ENCODE measurements around the gene DIP2A.

Gene DIP2A

GRCh38 chr21:46509741-46510502 lies 51.2 kb downstream of the DIP2A start:
- no peaks in the 10 kb centered on the region for H3K9me2 ChIP-seq (replicated peaks; ENCODE audit: insufficient read depth, low read length)
- no peaks in the 10 kb centered on the region for H3K79me2 ChIP-seq (ENCODE audit: low read length)
- no peaks in the 10 kb centered on the region for H4K20me1 ChIP-seq (ENCODE audit: insufficient read depth, low read length)
- H3K9ac ChIP-seq (ENCODE audit: low read length) = no peak overlapping the region
- H3F3A ChIP-seq (ENCODE audit: insufficient read depth, low read length) = no peaks in the 10 kb centered on the region
- H3K4me3 ChIP-seq (ENCODE audit: low read length) = no peak overlapping the region
- H2AFZ ChIP-seq (ENCODE audit: low read length) = no peak overlapping the region
- peaks cover 5% of the 10 kb centered on the region for H3K36me3 ChIP-seq (replicated peaks; ENCODE audit: insufficient read depth, low read length)
- H3K4me2 ChIP-seq (ENCODE audit: low read depth, low read length) = no peak overlapping the region
- DNase-seq = no peak
- no peaks in the 10 kb centered on the region for H3K4me1 ChIP-seq (ENCODE audit: low read length)
- H3K27ac ChIP-seq (ENCODE audit: low read length) = no peak overlapping the region
- TF ChIP-seq CTCF (IDR thresholded peaks at IDR 0.05; ENCODE audit: low read length) = no peak
- TF ChIP-seq EZH2phosphoT487 (IDR thresholded peaks at IDR 0.05; ENCODE audit: low read length) = no peak
- no peak for TF ChIP-seq EZH2 (optimal IDR thresholded peaks at IDR 0.05; ENCODE audit: low read depth, low read length)
- H3K9me3 ChIP-seq (replicated peaks; ENCODE audit: insufficient read depth, low read length) = no peaks in the 10 kb centered on the region
- H3K27me3 ChIP-seq (replicated peaks; ENCODE audit: insufficient read depth, low read length) = no peaks in the 10 kb centered on the region

GRCh38 chr21:46515109-46515508 lies 56.4 kb downstream of the DIP2A start:
- no peak for DNase-seq
- Histone ChIP-seq H3K27ac (ENCODE audit: low read length) (no peak overlapping the region), H3K79me2 (ENCODE audit: low read length) (no peaks in the 10 kb centered on the region), H3F3A (ENCODE audit: insufficient read depth, low read length) (no peaks in the 10 kb centered on the region), H3K4me3 (ENCODE audit: low read length) (no peak overlapping the region), H4K20me1 (ENCODE audit: insufficient read depth, low read length) (no peaks in the 10 kb centered on the region), H3K27me3 (replicated peaks; ENCODE audit: insufficient read depth, low read length) (no peaks in the 10 kb centered on the region), H3K4me1 (ENCODE audit: low read length) (no peaks in the 10 kb centered on the region), H3K9ac (ENCODE audit: low read length) (no peak overlapping the region), H3K36me3 (replicated peaks; ENCODE audit: insufficient read depth, low read length) (peaks cover 5% of the 10 kb centered on the region; the same call in 1 of the 2 replicates), H2AFZ (ENCODE audit: low read length) (no peak overlapping the region), H3K9me2 (replicated peaks; ENCODE audit: insufficient read depth, low read length) (no peaks in the 10 kb centered on the region), H3K4me2 (ENCODE audit: low read depth, low read length) (no peak overlapping the region), H3K9me3 (replicated peaks; ENCODE audit: insufficient read depth, low read length) (no peaks in the 10 kb centered on the region)
- no peak for TF ChIP-seq CTCF (IDR thresholded peaks at IDR 0.05; ENCODE audit: low read length)
- TF ChIP-seq EZH2phosphoT487 (IDR thresholded peaks at IDR 0.05; ENCODE audit: low read length) = no peak
- TF ChIP-seq EZH2 (optimal IDR thresholded peaks at IDR 0.05; ENCODE audit: low read depth, low read length) = no peak

GRCh38 chr21:46516068-46516467 lies 57.4 kb downstream of the DIP2A start:
- no peak overlapping the region for H2AFZ ChIP-seq (ENCODE audit: low read length)
- no peaks in the 10 kb centered on the region for H3K4me1 ChIP-seq (ENCODE audit: low read length)
- no peak overlapping the region for H3K4me2 ChIP-seq (ENCODE audit: low read depth, low read length)
- H3K36me3 ChIP-seq (replicated peaks; ENCODE audit: insufficient read depth, low read length) = peaks cover 5% of the 10 kb centered on the region; the same call in 1 of the 2 replicates
- no peak overlapping the region for H3K9ac ChIP-seq (ENCODE audit: low read length)
- DNase-seq = no peak
- H3F3A ChIP-seq (ENCODE audit: insufficient read depth, low read length) = no peaks in the 10 kb centered on the region
- H3K9me2 ChIP-seq (replicated peaks; ENCODE audit: insufficient read depth, low read length) = no peaks in the 10 kb centered on the region
- no peak overlapping the region for H3K27ac ChIP-seq (ENCODE audit: low read length)
- TF ChIP-seq EZH2 (optimal IDR thresholded peaks at IDR 0.05; ENCODE audit: low read depth, low read length) = no peak
- no peak for TF ChIP-seq EZH2phosphoT487 (IDR thresholded peaks at IDR 0.05; ENCODE audit: low read length)
- TF ChIP-seq CTCF (IDR thresholded peaks at IDR 0.05; ENCODE audit: low read length) = no peak
- H3K27me3 ChIP-seq (replicated peaks; ENCODE audit: insufficient read depth, low read length) = no peaks in the 10 kb centered on the region
- no peaks in the 10 kb centered on the region for H3K9me3 ChIP-seq (replicated peaks; ENCODE audit: insufficient read depth, low read length)
- H4K20me1 ChIP-seq (ENCODE audit: insufficient read depth, low read length) = no peaks in the 10 kb centered on the region
- H3K79me2 ChIP-seq (ENCODE audit: low read length) = no peaks in the 10 kb centered on the region
- no peak overlapping the region for H3K4me3 ChIP-seq (ENCODE audit: low read length)

Data from MM.1S (cell line).